Nephron (organoid): ENCODE results near the gene TICRR.

Experiments used
- H3K27ac Mint-ChIP-seq, 3 experiments: 2 replicates each; pipeline ENCODE4 v1.8.0; 2020; ENCODE audit warnings: mixed read lengths in 3 of 3, mild to moderate bottlenecking in 2 of 3, moderate library complexity in 1 of 3
- H3K27me3 Mint-ChIP-seq: 2 replicates; pipeline ENCODE4 v1.8.0; 2021; ENCODE audit warnings: low read depth, mild to moderate bottlenecking, moderate library complexity, mixed read lengths
- H3K36me3 Mint-ChIP-seq: 2 replicates; pipeline ENCODE4 v1.8.0; 2020; ENCODE audit warnings: low read depth, mixed read lengths
- H3K4me1 Mint-ChIP-seq: 2 replicates; pipeline ENCODE4 v1.8.0; 2020; ENCODE audit warnings: mixed read lengths
- H3K4me3 Mint-ChIP-seq, 3 experiments: 2 replicates each; pipeline ENCODE4 v1.8.0; 2020; ENCODE audit warnings: mild to moderate bottlenecking in 3 of 3, mixed read lengths in 3 of 3, moderate library complexity in 2 of 3
- H3K9me3 Mint-ChIP-seq: 2 replicates; pipeline ENCODE4 v1.8.0; 2020; ENCODE audit warnings: mixed read lengths
- TF ChIP-seq, protein P1 (sequence below), 3 experiments: fragments of 200-600 bp; sonication (generic); IDR thresholded peaks; one replicate each; pipeline ENCODE4 v1.5.0; 2021; ENCODE audit warnings: antibody characterized with exemption in 3 of 3; ENCODE audit not compliant: unreplicated experiment in 3 of 3

Gene TICRR

DNA sequence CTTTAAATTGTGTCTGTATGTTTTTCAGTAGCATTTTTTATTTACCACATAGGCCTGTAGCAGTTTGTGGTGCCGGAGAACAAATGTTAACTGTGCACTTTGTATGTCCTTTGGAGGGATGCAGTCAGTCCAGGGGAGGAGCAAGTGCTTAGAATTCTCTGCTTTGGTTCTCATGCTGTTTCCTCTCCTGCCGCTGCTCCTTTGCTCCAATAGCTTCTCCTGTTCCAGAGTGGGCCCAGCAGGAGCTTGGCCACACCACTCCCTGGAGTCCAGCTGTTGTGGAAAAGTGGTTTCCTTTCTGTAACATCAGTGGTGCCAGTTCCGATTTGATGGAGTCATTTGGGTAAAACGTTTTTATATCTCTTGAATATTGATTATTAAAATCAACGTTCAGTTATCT, 16.6 kb downstream of the TICRR start:
- Mint-ChIP-seq H3K4me3 (no peak overlapping the region), H3K27me3 (no peaks in the 10 kb centered on the region), H3K9me3 (no peaks in the 10 kb centered on the region), H3K36me3 (peaks cover 44% of the 10 kb centered on the region), H3K4me1 (no peaks in the 10 kb centered on the region), H3K27ac (no peak overlapping the region)
- TF ChIP-seq, protein P1, sequence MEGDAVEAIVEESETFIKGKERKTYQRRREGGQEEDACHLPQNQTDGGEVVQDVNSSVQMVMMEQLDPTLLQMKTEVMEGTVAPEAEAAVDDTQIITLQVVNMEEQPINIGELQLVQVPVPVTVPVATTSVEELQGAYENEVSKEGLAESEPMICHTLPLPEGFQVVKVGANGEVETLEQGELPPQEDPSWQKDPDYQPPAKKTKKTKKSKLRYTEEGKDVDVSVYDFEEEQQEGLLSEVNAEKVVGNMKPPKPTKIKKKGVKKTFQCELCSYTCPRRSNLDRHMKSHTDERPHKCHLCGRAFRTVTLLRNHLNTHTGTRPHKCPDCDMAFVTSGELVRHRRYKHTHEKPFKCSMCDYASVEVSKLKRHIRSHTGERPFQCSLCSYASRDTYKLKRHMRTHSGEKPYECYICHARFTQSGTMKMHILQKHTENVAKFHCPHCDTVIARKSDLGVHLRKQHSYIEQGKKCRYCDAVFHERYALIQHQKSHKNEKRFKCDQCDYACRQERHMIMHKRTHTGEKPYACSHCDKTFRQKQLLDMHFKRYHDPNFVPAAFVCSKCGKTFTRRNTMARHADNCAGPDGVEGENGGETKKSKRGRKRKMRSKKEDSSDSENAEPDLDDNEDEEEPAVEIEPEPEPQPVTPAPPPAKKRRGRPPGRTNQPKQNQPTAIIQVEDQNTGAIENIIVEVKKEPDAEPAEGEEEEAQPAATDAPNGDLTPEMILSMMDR (IDR thresholded peaks at IDR 0.05; ENCODE audit: unreplicated experiment in 3 of 3): no peak

- no peak overlapping the region for H3K27ac Mint-ChIP-seq
Observed at GRCh38 chr15:89593018-89593417, 17.7 kb downstream of the TICRR start.

GRCh38 chr15:89599021-89599420, 23.8 kb downstream of the TICRR start:
- no peaks in the 10 kb centered on the region for H3K9me3 Mint-ChIP-seq
- peaks cover 56% of the 10 kb centered on the region for H3K36me3 Mint-ChIP-seq
- no peaks in the 10 kb centered on the region for H3K27me3 Mint-ChIP-seq

More at GRCh38 chr15:89593018-89593417, 17.7 kb downstream of the TICRR start:
- Mint-ChIP-seq H3K36me3 (peaks cover 56% of the 10 kb centered on the region), H3K27me3 (no peaks in the 10 kb centered on the region), H3K4me3 (no peak overlapping the region), H3K4me1 (no peaks in the 10 kb centered on the region), H3K9me3 (no peaks in the 10 kb centered on the region)
- TF ChIP-seq, protein P1 (IDR thresholded peaks at IDR 0.05; ENCODE audit: unreplicated experiment in 3 of 3): no peak

GRCh38 chr15:89611317-89611716, 36.0 kb downstream of the TICRR start:
- no peaks in the 10 kb centered on the region for H3K4me1 Mint-ChIP-seq
- peaks cover 91% of the 10 kb centered on the region for H3K36me3 Mint-ChIP-seq
- TF ChIP-seq, protein P1 (IDR thresholded peaks at IDR 0.05; ENCODE audit: unreplicated experiment in 3 of 3): no peak
- H3K9me3 Mint-ChIP-seq: peaks cover 34% of the 10 kb centered on the region
- H3K27me3 Mint-ChIP-seq: no peaks in the 10 kb centered on the region
- H3K27ac Mint-ChIP-seq: no peak overlapping the region
- H3K4me3 Mint-ChIP-seq: no peak overlapping the region

More at GRCh38 chr15:89599021-89599420, 23.8 kb downstream of the TICRR start:
- TF ChIP-seq, protein P1 (IDR thresholded peaks at IDR 0.05; ENCODE audit: unreplicated experiment in 3 of 3): no peak
- H3K4me3 Mint-ChIP-seq: no peak overlapping the region
- H3K27ac Mint-ChIP-seq: no peak overlapping the region
- no peaks in the 10 kb centered on the region for H3K4me1 Mint-ChIP-seq

DNA sequence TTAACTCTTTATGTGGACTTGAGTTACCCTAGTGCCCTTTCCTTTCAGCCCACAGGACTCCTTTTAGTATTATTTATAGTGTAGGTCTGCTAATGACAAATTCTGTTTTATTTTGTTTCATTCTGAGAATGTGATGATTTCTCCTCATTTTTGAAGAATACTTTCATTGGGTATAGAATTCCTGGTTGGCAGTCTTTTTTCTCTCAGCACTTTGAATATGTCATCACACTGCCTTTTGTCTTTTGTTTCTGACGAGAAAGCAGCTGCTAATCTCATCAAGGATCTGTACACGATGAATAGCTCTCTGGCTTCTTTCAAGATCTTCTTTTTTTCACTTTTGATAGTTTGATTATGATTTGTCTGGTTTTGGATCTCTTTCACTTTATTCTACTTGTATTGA, 37.8 kb downstream of the TICRR start:
- Mint-ChIP-seq H3K4me3 (no peak overlapping the region), H3K27me3 (no peaks in the 10 kb centered on the region), H3K27ac (no peak overlapping the region), H3K36me3 (peaks cover 89% of the 10 kb centered on the region), H3K9me3 (peaks cover 34% of the 10 kb centered on the region), H3K4me1 (no peaks in the 10 kb centered on the region)
- TF ChIP-seq, protein P1 (IDR thresholded peaks at IDR 0.05; ENCODE audit: unreplicated experiment in 3 of 3): no peak

DNA sequence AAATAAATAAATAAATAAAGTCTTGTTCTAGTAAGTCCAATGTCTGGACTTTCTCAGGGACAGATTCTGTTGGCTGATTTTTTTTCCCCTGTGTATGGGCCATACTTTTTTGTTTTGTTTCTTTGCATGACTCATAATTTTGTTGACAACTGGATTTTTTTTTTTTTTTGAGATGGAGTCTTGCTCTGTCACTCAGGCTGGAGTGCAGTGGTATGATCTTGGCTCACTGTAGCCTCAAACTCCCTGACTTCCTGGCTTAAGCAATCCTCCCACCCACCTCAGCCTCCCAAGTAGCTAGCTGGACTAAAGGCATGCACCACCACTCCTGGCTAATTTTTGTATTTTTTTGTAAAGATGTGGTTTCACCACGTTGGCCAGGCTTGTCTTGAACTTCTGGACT, 38.9 kb downstream of the TICRR start:
- Mint-ChIP-seq H3K36me3 (peaks cover 86% of the 10 kb centered on the region), H3K4me3 (no peak overlapping the region), H3K4me1 (no peaks in the 10 kb centered on the region), H3K27ac (no peak overlapping the region), H3K9me3 (peaks cover 34% of the 10 kb centered on the region), H3K27me3 (no peaks in the 10 kb centered on the region)
- TF ChIP-seq, protein P1 (IDR thresholded peaks at IDR 0.05; ENCODE audit: unreplicated experiment in 3 of 3): no peak
